ENCODE results near the gene FOXP1. TPM values are rescaled to one million over a fixed set of nuclear protein-coding genes. Genes with fewer than 3 reads are reported as not detected.

The FOXP1 gene
- total and polyA plus RNA-seq, 4 donors, result 4.9 to 35.4 (median 32.0) TPM

GRCh38 chr3:71433631-71434030 lies 149.9 kb downstream of the FOXP1 start:
- 76% methylated on average over 9 of the region's 9 CpGs for WGBS
- no peaks in the 10 kb centered on the region for H3K9me3 ChIP-seq (ENCODE audit: control insufficient read depth in 4 of 4, low read length in 3 of 4)
- H3K9ac ChIP-seq (ENCODE audit: low read depth in 1 of 2, low read length in 2 of 2), result no peak overlapping the region
- no peak for DNase-seq (ENCODE audit: low spot score)
- no peaks in the 10 kb centered on the region for H3K36me3 ChIP-seq (ENCODE audit: control insufficient read depth in 4 of 4, insufficient read depth in 3 of 4, low read depth in 1 of 4, low read length in 3 of 4)
- H3K4me3 ChIP-seq (ENCODE audit: low read depth in 1 of 3, low read length in 3 of 3), result no peak overlapping the region
- TF ChIP-seq FOXA2 (IDR thresholded peaks at IDR 0.05) (no peak), RAD21 (IDR thresholded peaks at IDR 0.05) (no peak), TAF1 (conservative IDR thresholded peaks at IDR 0.05) (no peak), CTCF (IDR thresholded peaks at IDR 0.05; ENCODE audit: low read depth, low read length, missing input control) (no peak)
- peaks cover 0 to 6% (median 2%) of the 10 kb centered on the region in 4 donors for H3K4me1 ChIP-seq (ENCODE audit: control insufficient read depth in 4 of 4, insufficient read depth in 4 of 4, low read length in 3 of 4)
- no peaks in the 10 kb centered on the region for H3K27me3 ChIP-seq (ENCODE audit: control insufficient read depth in 4 of 4, insufficient read depth in 4 of 4, low read length in 3 of 4)
- no peak overlapping the region for H3K27ac ChIP-seq (ENCODE audit: low read depth in 1 of 2, low read length in 2 of 2)

- H3K36me3 ChIP-seq (ENCODE audit: control insufficient read depth in 4 of 4, insufficient read depth in 3 of 4, low read depth in 1 of 4, low read length in 3 of 4), result no peaks in the 10 kb centered on the region
- no peaks in the 10 kb centered on the region for H3K9me3 ChIP-seq (ENCODE audit: control insufficient read depth in 4 of 4, low read length in 3 of 4)
- H3K27ac ChIP-seq (ENCODE audit: low read depth in 1 of 2, low read length in 2 of 2), result no peak overlapping the region
- TF ChIP-seq NR2F2 (IDR thresholded peaks at IDR 0.05), result peak; percentile 90
- TF ChIP-seq FOXA2 (IDR thresholded peaks at IDR 0.05), result no peak
- no peak overlapping the region for H3K4me3 ChIP-seq (ENCODE audit: low read depth in 1 of 3, low read length in 3 of 3)
- H3K27me3 ChIP-seq (ENCODE audit: control insufficient read depth in 4 of 4, insufficient read depth in 4 of 4, low read length in 3 of 4), result no peaks in the 10 kb centered on the region
- H3K9ac ChIP-seq (ENCODE audit: low read depth in 1 of 2, low read length in 2 of 2), result no peak overlapping the region
- WGBS, result 84% methylated on average over 17 of the region's 17 CpGs
- peaks cover 5 to 11% (median 6%) of the 10 kb centered on the region in 4 donors for H3K4me1 ChIP-seq (ENCODE audit: control insufficient read depth in 4 of 4, insufficient read depth in 4 of 4, low read length in 3 of 4)
- no peak for DNase-seq (ENCODE audit: low spot score)
Measured at GRCh38 chr3:71432044-71432975, 151.2 kb downstream of the FOXP1 start.

- no peak overlapping the region for H3K4me3 ChIP-seq (ENCODE audit: low read depth in 1 of 3, low read length in 3 of 3)
- no peaks in the 10 kb centered on the region for H3K9me3 ChIP-seq (ENCODE audit: control insufficient read depth in 4 of 4, low read length in 3 of 4)
- H3K4me1 ChIP-seq (ENCODE audit: control insufficient read depth in 4 of 4, insufficient read depth in 4 of 4, low read length in 3 of 4), result peaks cover 5 to 11% (median 6%) of the 10 kb centered on the region in 4 donors
- H3K9ac ChIP-seq (ENCODE audit: low read depth in 1 of 2, low read length in 2 of 2), result no peak overlapping the region
- WGBS, result 97% methylated on average over 7 of the region's 7 CpGs
- no peak overlapping the region for H3K27ac ChIP-seq (ENCODE audit: low read depth in 1 of 2, low read length in 2 of 2)
- no peak for DNase-seq (ENCODE audit: low spot score)
- H3K27me3 ChIP-seq (ENCODE audit: control insufficient read depth in 4 of 4, insufficient read depth in 4 of 4, low read length in 3 of 4), result no peaks in the 10 kb centered on the region
- no peaks in the 10 kb centered on the region for H3K36me3 ChIP-seq (ENCODE audit: control insufficient read depth in 4 of 4, insufficient read depth in 3 of 4, low read depth in 1 of 4, low read length in 3 of 4)
- TF ChIP-seq HNF4A (conservative IDR thresholded peaks at IDR 0.05), result no peak
- no peak for TF ChIP-seq JUND (IDR thresholded peaks at IDR 0.05)
- no peak for TF ChIP-seq RXRA (IDR thresholded peaks at IDR 0.05)
- TF ChIP-seq YY1 (IDR thresholded peaks at IDR 0.05), result no peak
- no peak for TF ChIP-seq SP1 (IDR thresholded peaks at IDR 0.05)
- no peak for TF ChIP-seq MAX (IDR thresholded peaks at IDR 0.05)
- TF ChIP-seq FOXA1 (IDR thresholded peaks at IDR 0.05), result no peak
- TF ChIP-seq ZBTB33 (IDR thresholded peaks at IDR 0.05), result no peak
- no peak for TF ChIP-seq TAF1 (conservative IDR thresholded peaks at IDR 0.05)
- no peak for TF ChIP-seq FOXA2 (IDR thresholded peaks at IDR 0.05)
- TF ChIP-seq NR2F2 (IDR thresholded peaks at IDR 0.05), result no peak
- TF ChIP-seq REST (IDR thresholded peaks at IDR 0.05), result no peak
- TF ChIP-seq ATF3 (IDR thresholded peaks at IDR 0.05), result no peak
- no peak for TF ChIP-seq HNF4G (IDR thresholded peaks at IDR 0.05)
- TF ChIP-seq RAD21 (IDR thresholded peaks at IDR 0.05), result no peak
- TF ChIP-seq EGR1 (IDR thresholded peaks at IDR 0.05; ENCODE audit: low read depth in 2 of 2), result no peak
- TF ChIP-seq GABPA (IDR thresholded peaks at IDR 0.05 in 1 of 2, conservative IDR thresholded peaks at IDR 0.05 in 1 of 2), result no peak
Measured at GRCh38 chr3:71430941-71431552, 152.5 kb downstream of the FOXP1 start.
